Right forelimb (tissue), 1 donor: ENCODE results near the gene BLACAT1.

Source experiments
- DNase-seq: peaks from one replicate; pipeline ENCODE4 v3.0.0-alpha.2; 2018

The BLACAT1 gene

GRCh38 chr1:205453466-205453865 is 2.4 kb downstream of the BLACAT1 start:
- DNase-seq = no peak

- DNase-seq = no peak
These were observed 2.9 kb downstream of the BLACAT1 start for GRCh38 chr1:205452933-205453332.

GRCh38 chr1:205452364-205452763 is 3.5 kb downstream of the BLACAT1 start:
- DNase-seq = no peak

GRCh38 chr1:205451759-205452164 is 4.1 kb downstream of the BLACAT1 start:
- no peak for DNase-seq

- DNase-seq = no peak
These were observed 4.6 kb downstream of the BLACAT1 start for GRCh38 chr1:205451202-205451601.

- DNase-seq = no peak
These were observed 5.4 kb downstream of the BLACAT1 start for GRCh38 chr1:205450448-205450847.

- DNase-seq = no peak
These were observed 5.9 kb downstream of the BLACAT1 start for GRCh38 chr1:205449750-205450443.

GRCh38 chr1:205449254-205449749 is 6.5 kb downstream of the BLACAT1 start:
- DNase-seq = no peak

GRCh38 chr1:205448540-205449253 is 7.1 kb downstream of the BLACAT1 start:
- no peak for DNase-seq

- no peak for DNase-seq
These were observed 8.1 kb downstream of the BLACAT1 start for GRCh38 chr1:205447457-205448341.

GRCh38 chr1:205446828-205447227 is 9.0 kb downstream of the BLACAT1 start:
- DNase-seq = no peak

- no peak for DNase-seq
These were observed 10.3 kb downstream of the BLACAT1 start for GRCh38 chr1:205445646-205445935.

GRCh38 chr1:205444931-205445645 is 10.8 kb downstream of the BLACAT1 start:
- peak; percentile 69 for DNase-seq

GRCh38 chr1:205444300-205444930 is 11.4 kb downstream of the BLACAT1 start:
- no peak for DNase-seq

GRCh38 chr1:205443585-205444299 is 12.1 kb downstream of the BLACAT1 start:
- DNase-seq = no peak

- no peak for DNase-seq
These were observed 13.7 kb downstream of the BLACAT1 start for GRCh38 chr1:205442051-205442725.

- DNase-seq = no peak
These were observed 14.2 kb downstream of the BLACAT1 start for GRCh38 chr1:205441716-205442050.

GRCh38 chr1:205441318-205441633 is 14.6 kb downstream of the BLACAT1 start:
- DNase-seq = no peak

- no peak for DNase-seq
These were observed 15.1 kb downstream of the BLACAT1 start for GRCh38 chr1:205440476-205441317.

- DNase-seq = no peak
These were observed 15.7 kb downstream of the BLACAT1 start for GRCh38 chr1:205440121-205440475.
